Measurements from ENCODE around the gene SLC29A3.

DNA sequence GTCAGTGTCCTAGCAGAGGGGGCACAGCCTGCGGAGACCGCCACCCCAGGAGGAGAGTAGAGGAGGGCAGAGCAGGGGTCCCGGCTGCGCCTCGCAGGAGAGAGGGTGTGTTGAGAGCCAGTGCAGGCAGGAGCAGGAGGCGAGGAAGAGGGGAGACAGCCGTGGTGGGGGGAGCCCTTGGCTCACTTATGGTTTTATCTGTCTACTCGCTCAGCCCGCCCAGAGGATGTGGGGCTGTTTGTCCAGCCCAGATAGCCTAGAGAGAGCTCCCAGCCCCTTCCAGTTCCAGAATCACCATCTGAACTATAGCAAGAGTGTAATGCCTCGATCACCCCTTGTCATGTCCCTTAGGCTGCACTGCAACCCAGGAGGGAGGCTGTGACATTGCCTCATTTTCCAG is 26.6 kb downstream of the SLC29A3 start:
- TF ChIP-seq POLR2AphosphoS5 (IDR thresholded peaks at IDR 0.05; ENCODE audit: borderline replicate concordance, low read depth, low read length): no peak
- no peak for TF ChIP-seq EZH2 (IDR thresholded peaks at IDR 0.05)

Measured in SK-N-MC (cell line).